Measurements from ENCODE around the gene RPTOR.

DNA sequence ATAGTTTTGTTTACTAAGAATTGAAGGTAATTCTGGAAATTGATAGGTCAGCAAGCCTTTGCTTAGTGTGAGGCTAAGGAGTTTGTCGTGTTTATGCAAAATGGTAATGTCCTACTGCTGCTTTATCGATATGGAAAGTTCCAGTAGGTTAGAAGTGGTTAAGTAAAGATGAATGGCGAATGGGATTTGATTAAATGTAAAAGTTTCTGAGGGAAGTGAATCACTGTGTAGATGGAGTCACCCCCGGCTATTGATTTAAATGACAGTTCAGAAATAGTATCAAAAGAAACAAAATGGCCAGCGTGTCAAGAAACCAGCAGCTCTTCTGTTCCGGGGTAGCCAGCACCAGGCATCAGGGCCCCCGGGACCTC, 131.4 kb downstream of the RPTOR start:
- TF ChIP-seq, protein P1, sequence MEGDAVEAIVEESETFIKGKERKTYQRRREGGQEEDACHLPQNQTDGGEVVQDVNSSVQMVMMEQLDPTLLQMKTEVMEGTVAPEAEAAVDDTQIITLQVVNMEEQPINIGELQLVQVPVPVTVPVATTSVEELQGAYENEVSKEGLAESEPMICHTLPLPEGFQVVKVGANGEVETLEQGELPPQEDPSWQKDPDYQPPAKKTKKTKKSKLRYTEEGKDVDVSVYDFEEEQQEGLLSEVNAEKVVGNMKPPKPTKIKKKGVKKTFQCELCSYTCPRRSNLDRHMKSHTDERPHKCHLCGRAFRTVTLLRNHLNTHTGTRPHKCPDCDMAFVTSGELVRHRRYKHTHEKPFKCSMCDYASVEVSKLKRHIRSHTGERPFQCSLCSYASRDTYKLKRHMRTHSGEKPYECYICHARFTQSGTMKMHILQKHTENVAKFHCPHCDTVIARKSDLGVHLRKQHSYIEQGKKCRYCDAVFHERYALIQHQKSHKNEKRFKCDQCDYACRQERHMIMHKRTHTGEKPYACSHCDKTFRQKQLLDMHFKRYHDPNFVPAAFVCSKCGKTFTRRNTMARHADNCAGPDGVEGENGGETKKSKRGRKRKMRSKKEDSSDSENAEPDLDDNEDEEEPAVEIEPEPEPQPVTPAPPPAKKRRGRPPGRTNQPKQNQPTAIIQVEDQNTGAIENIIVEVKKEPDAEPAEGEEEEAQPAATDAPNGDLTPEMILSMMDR (tag by site-specific recombination; IDR thresholded peaks at IDR 0.05), result no peak
- TF ChIP-seq, protein P2, sequence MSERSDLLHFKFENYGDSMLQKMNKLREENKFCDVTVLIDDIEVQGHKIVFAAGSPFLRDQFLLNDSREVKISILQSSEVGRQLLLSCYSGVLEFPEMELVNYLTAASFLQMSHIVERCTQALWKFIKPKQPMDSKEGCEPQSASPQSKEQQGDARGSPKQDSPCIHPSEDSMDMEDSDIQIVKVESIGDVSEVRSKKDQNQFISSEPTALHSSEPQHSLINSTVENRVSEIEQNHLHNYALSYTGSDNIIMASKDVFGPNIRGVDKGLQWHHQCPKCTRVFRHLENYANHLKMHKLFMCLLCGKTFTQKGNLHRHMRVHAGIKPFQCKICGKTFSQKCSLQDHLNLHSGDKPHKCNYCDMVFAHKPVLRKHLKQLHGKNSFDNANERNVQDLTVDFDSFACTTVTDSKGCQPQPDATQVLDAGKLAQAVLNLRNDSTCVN (tag by site-specific recombination; optimal IDR thresholded peaks at IDR 0.05), result no peak
- TF ChIP-seq ZBTB21 (tag by site-specific recombination; IDR thresholded peaks at IDR 0.05) (no peak), SP3 (tag by site-specific recombination; IDR thresholded peaks at IDR 0.05) (no peak), MYNN (tag by site-specific recombination; IDR thresholded peaks at IDR 0.05; ENCODE audit: borderline replicate concordance) (no peak), ZNF549 (tag by site-specific recombination; IDR thresholded peaks at IDR 0.05) (no peak), ZNF658 (tag by site-specific recombination; IDR thresholded peaks at IDR 0.05) (no peak), KLF7 (tag by site-specific recombination; IDR thresholded peaks at IDR 0.05; ENCODE audit: borderline replicate concordance) (no peak), ZNF571 (tag by site-specific recombination; IDR thresholded peaks at IDR 0.05) (no peak), ZNF350 (tag by site-specific recombination; IDR thresholded peaks at IDR 0.05) (no peak), SP2 (tag by site-specific recombination; IDR thresholded peaks at IDR 0.05) (no peak)
- TF ChIP-seq, protein P3, sequence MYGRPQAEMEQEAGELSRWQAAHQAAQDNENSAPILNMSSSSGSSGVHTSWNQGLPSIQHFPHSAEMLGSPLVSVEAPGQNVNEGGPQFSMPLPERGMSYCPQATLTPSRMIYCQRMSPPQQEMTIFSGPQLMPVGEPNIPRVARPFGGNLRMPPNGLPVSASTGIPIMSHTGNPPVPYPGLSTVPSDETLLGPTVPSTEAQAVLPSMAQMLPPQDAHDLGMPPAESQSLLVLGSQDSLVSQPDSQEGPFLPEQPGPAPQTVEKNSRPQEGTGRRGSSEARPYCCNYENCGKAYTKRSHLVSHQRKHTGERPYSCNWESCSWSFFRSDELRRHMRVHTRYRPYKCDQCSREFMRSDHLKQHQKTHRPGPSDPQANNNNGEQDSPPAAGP (tag by site-specific recombination; IDR thresholded peaks at IDR 0.05), result no peak
- TF ChIP-seq, protein P4, sequence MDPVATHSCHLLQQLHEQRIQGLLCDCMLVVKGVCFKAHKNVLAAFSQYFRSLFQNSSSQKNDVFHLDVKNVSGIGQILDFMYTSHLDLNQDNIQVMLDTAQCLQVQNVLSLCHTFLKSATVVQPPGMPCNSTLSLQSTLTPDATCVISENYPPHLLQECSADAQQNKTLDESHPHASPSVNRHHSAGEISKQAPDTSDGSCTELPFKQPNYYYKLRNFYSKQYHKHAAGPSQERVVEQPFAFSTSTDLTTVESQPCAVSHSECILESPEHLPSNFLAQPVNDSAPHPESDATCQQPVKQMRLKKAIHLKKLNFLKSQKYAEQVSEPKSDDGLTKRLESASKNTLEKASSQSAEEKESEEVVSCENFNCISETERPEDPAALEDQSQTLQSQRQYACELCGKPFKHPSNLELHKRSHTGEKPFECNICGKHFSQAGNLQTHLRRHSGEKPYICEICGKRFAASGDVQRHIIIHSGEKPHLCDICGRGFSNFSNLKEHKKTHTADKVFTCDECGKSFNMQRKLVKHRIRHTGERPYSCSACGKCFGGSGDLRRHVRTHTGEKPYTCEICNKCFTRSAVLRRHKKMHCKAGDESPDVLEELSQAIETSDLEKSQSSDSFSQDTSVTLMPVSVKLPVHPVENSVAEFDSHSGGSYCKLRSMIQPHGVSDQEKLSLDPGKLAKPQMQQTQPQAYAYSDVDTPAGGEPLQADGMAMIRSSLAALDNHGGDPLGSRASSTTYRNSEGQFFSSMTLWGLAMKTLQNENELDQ (tag by site-specific recombination; IDR thresholded peaks at IDR 0.05; ENCODE audit: low read depth), result no peak
- TF ChIP-seq, protein P5, sequence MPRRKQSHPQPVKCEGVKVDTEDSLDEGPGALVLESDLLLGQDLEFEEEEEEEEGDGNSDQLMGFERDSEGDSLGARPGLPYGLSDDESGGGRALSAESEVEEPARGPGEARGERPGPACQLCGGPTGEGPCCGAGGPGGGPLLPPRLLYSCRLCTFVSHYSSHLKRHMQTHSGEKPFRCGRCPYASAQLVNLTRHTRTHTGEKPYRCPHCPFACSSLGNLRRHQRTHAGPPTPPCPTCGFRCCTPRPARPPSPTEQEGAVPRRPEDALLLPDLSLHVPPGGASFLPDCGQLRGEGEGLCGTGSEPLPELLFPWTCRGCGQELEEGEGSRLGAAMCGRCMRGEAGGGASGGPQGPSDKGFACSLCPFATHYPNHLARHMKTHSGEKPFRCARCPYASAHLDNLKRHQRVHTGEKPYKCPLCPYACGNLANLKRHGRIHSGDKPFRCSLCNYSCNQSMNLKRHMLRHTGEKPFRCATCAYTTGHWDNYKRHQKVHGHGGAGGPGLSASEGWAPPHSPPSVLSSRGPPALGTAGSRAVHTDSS (tag by site-specific recombination; IDR thresholded peaks at IDR 0.05), result no peak
